Chondrocyte (in vitro differentiated cells): ENCODE measurements around the gene TFDP1. TPM values are rescaled to one million over a fixed set of nuclear protein-coding genes. Genes with fewer than 3 reads are reported as not detected.

Experiments
- DNase-seq: peaks from one replicate; pipeline ENCODE4 v3.0.0; 2021; ENCODE audit warnings: mixed read lengths, low spot score
- H3K27ac Mint-ChIP-seq: one replicate; pipeline ENCODE4 v1.8.0; 2021; ENCODE audit warnings: mild to moderate bottlenecking, moderate library complexity, mixed read lengths; ENCODE audit not compliant: unreplicated experiment
- H3K27me3 Mint-ChIP-seq: 2 replicates; pipeline ENCODE4 v1.8.0; 2021; ENCODE audit warnings: low read depth, mixed read lengths
- H3K36me3 Mint-ChIP-seq: 2 replicates; pipeline ENCODE4 v1.8.0; 2021; ENCODE audit warnings: low read depth, mixed read lengths
- H3K4me1 Mint-ChIP-seq: 2 replicates; pipeline ENCODE4 v1.8.0; 2021; ENCODE audit warnings: low read depth, mild to moderate bottlenecking, mixed read lengths
- H3K4me3 Mint-ChIP-seq: one replicate; pipeline ENCODE4 v1.8.0; 2021; ENCODE audit warnings: mild to moderate bottlenecking, moderate library complexity, mixed read lengths; ENCODE audit not compliant: unreplicated experiment
- H3K9me3 Mint-ChIP-seq: 2 replicates; pipeline ENCODE4 v1.8.0; 2021; ENCODE audit warnings: low read depth, mixed read lengths
- total RNA-seq: library from RNA; stranded (reverse); gene quantifications from 3 replicates; pipeline ENCODE4 v1.2.1, GENCODE V29; 2021
- TF ChIP-seq, protein P1 (sequence below): fragments of 200-600 bp; sonication (generic); IDR thresholded peaks from 2 replicates; pipeline ENCODE4 v1.5.0; 2021; ENCODE audit warnings: antibody characterized with exemption, mild to moderate bottlenecking, moderate library complexity

TFDP1 gene
- total RNA-seq, 1 donor from 2014 or later, result 54.3 TPM

DNA sequence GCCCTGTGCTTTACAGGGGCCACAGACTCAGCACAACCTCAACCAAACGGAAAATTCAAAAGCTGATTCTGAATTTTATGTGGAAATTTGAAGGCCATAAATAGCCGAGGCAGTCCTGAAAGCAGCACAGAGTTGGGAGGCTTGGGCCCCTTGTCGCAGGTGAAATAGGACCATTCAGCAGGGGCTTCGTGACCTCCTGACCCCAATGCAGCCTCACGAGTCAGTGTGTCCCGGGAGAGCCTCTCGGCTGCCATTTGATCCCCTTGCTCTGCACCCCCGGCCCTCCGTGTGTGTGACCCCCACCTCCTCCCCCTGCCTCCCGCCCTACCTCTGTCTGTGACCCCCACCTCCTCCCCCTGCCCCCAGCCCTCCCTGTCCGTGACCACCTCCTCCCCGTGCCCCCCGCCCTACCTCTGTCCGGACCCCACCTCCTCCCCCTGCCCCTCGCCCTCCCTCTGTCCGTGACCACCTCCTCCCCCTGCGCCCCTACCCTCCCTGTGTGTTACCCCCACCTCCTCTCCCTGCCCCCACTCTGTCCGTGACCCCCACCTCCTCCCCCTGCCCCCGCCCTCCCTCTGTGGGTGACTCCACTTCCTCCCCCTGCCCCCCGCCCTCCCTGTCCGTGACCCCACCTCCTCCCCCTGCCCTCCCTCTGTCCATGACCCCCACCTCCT is 41.7 kb upstream of the TFDP1 start:
- TF ChIP-seq, protein P1, sequence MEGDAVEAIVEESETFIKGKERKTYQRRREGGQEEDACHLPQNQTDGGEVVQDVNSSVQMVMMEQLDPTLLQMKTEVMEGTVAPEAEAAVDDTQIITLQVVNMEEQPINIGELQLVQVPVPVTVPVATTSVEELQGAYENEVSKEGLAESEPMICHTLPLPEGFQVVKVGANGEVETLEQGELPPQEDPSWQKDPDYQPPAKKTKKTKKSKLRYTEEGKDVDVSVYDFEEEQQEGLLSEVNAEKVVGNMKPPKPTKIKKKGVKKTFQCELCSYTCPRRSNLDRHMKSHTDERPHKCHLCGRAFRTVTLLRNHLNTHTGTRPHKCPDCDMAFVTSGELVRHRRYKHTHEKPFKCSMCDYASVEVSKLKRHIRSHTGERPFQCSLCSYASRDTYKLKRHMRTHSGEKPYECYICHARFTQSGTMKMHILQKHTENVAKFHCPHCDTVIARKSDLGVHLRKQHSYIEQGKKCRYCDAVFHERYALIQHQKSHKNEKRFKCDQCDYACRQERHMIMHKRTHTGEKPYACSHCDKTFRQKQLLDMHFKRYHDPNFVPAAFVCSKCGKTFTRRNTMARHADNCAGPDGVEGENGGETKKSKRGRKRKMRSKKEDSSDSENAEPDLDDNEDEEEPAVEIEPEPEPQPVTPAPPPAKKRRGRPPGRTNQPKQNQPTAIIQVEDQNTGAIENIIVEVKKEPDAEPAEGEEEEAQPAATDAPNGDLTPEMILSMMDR, result no peak

DNA sequence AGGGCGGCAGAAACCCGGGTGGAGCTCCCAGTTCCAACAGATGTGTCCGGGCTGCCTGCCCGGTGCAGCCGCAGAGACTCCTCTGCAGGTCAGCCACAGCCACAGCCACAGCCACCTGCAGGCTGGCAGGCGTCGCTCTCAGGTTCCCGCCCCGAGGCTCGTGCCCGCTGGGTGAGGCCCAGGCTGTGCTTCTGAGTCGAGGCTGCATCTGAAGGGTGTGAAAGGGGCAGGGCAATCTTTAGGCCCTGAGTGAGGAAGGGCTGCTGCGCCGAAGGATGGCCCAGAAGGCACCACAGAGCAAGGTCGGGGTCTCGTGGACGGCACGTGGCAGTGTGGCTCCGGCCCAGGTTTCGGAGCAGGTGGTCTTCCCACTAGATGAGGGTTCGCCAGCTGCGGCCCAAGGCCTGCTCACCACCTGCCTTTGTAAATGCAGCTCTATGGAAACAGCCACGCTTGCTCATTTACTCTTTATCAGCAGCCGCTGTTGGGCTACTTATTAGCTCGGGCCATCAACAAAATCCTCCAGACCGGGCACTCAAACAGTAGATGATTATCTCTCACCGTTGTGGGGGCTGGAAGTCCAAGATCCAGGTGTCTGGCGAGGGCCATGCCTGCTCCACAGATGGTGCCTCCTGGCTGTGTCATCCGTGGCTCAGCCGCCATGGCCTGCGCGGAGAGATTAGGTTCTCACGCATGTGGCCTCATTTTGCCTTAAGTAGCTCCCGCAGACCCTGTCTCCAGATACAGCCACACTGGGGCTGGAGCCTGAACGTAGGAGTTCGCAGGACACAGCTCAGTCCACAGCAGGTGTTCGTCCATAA is 40.3 kb upstream of the TFDP1 start:
- TF ChIP-seq, protein P1, result no peak
- H3K9me3 Mint-ChIP-seq, result peaks cover 4% of the 10 kb centered on the region
- no peak overlapping the region for H3K27ac Mint-ChIP-seq
- no peak overlapping the region for H3K4me3 Mint-ChIP-seq
- peaks cover 35% of the 10 kb centered on the region for H3K4me1 Mint-ChIP-seq
- no peaks in the 10 kb centered on the region for H3K27me3 Mint-ChIP-seq
- H3K36me3 Mint-ChIP-seq, result peaks cover 21% of the 10 kb centered on the region
- DNase-seq, result peak; percentile 77

More for the DNA sequence above, 41.7 kb upstream of the TFDP1 start:
- Mint-ChIP-seq H3K36me3 (peaks cover 22% of the 10 kb centered on the region), H3K9me3 (peaks cover 4% of the 10 kb centered on the region), H3K27ac (no peak overlapping the region), H3K4me3 (no peak overlapping the region), H3K27me3 (no peaks in the 10 kb centered on the region), H3K4me1 (peaks cover 35% of the 10 kb centered on the region)
- DNase-seq, result peak; percentile 54

DNA sequence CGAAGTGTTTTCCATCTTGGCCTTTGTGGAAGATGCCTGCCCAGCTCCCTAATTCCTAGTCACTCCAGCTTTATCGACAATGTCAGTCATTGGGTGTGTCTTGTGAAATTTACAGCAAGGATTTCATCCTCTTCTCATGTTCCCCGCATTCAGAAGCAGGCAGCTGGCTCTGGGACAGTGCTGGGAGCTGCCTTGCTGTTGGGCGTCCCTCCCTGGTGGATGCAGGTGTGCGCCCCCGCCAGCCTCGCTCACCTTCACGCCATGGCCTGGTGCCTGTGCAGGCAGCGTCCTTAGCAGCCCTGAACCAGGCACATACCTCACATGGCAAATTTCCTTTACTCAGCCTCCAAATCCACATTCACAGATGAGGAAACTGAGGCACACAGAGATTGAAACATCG is 39.7 kb upstream of the TFDP1 start:
- Mint-ChIP-seq H3K4me3 (no peak overlapping the region), H3K27me3 (no peaks in the 10 kb centered on the region), H3K4me1 (peaks cover 35% of the 10 kb centered on the region), H3K9me3 (peaks cover 4% of the 10 kb centered on the region), H3K27ac (no peak overlapping the region), H3K36me3 (peaks cover 19% of the 10 kb centered on the region)
- TF ChIP-seq, protein P1, result no peak
- peak; percentile 80 for DNase-seq

DNA sequence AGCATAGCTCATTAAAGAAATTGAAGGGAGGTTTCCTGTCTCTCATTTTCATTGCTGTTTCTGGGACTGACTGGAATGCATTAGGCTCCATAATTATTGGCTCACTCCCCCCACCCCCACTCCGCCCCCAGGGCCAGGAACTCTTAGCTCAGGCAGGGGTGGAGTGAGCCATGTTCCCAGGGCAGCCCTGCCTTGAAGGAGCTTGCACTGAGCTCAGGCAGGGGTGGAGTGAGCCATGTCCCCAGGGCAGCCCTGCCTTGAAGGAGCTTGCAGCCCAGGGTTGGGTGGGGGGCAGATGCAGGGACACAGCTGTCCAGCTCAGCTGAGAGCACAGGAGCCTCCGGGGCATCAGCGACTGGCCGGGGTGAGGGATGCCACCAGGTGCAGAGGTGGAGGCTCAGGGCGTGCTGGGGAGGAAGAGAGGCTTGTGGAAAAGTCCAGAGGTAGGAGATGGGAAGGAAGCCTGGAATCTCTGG is 39.1 kb upstream of the TFDP1 start:
- H3K4me3 Mint-ChIP-seq, result no peak overlapping the region
- DNase-seq, result peak; percentile 81
- TF ChIP-seq, protein P1, result no peak
- peaks cover 35% of the 10 kb centered on the region for H3K4me1 Mint-ChIP-seq
- H3K9me3 Mint-ChIP-seq, result peaks cover 4% of the 10 kb centered on the region
- H3K27me3 Mint-ChIP-seq, result no peaks in the 10 kb centered on the region
- peaks cover 15% of the 10 kb centered on the region for H3K36me3 Mint-ChIP-seq
- peak overlapping the region; percentile 69 for H3K27ac Mint-ChIP-seq

DNA sequence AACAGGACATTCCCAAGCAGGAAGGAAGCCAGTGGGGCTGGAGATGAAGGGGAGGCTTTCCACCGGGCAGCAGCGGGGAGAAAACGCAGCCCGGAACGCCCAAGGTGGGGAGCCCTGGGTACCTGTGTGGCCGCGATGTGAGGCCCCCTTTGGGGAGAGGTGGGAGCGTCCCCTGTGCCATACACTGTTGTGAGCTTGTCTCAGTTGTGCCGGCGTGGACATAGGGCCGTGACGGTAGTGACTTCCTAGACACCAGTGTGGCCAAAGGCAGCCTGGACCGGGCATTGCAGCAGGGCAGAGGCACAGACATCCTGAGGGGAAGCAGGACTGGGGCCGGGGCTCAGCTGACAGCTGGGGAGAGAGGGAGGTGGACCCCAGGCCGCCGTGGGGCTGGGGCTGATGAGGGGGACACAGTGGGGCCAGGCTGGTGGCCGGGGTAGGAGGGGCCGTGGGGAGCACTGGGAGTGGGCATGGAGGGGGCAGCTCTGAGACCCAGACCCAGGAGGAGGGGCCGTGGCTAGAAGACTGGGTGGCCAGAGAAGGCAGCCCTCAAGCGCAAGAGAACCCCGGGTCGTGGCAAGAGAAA is 38.5 kb upstream of the TFDP1 start:
- H3K27ac Mint-ChIP-seq, result peak overlapping the region; percentile 69
- H3K4me3 Mint-ChIP-seq, result no peak overlapping the region
- H3K9me3 Mint-ChIP-seq, result peaks cover 3% of the 10 kb centered on the region
- H3K4me1 Mint-ChIP-seq, result peaks cover 35% of the 10 kb centered on the region
- TF ChIP-seq, protein P1, result no peak
- H3K27me3 Mint-ChIP-seq, result no peaks in the 10 kb centered on the region
- DNase-seq, result peak; percentile 90
- peaks cover 11% of the 10 kb centered on the region for H3K36me3 Mint-ChIP-seq
